HEK293 (cell line): ENCODE measurements around the gene OR1F1.

Experiments used
- GFI1B ChIP-seq: fragments of 450-650 bp; formaldehyde crosslinking; IDR thresholded peaks from 2 replicates; pipeline ENCODE4 v1.5.1; 2016; ENCODE audit warnings: missing biosample characterization, missing genetic modification characterization
- GLIS1 ChIP-seq: fragments of 450-650 bp; formaldehyde crosslinking; IDR thresholded peaks from 2 replicates; pipeline ENCODE4 v1.5.1; 2016; ENCODE audit warnings: missing biosample characterization, missing genetic modification characterization
- HOXA7 ChIP-seq: sonication (generic); formaldehyde crosslinking; IDR thresholded peaks from 2 replicates; pipeline ENCODE4 v1.8.1; 2022; ENCODE audit warnings: missing genetic modification reagents, borderline replicate concordance
- HOXC10 ChIP-seq: sonication (generic); formaldehyde crosslinking; IDR thresholded peaks from 2 replicates; pipeline ENCODE4 v1.8.1; 2023; ENCODE audit warnings: mild to moderate bottlenecking, missing genetic modification reagents
- KLF16 ChIP-seq: fragments of 450-650 bp; formaldehyde crosslinking; IDR thresholded peaks from 2 replicates; pipeline ENCODE4 v1.5.1; 2017; ENCODE audit warnings: missing biosample characterization, missing genetic modification characterization
- KLF9 ChIP-seq: fragments of 450-650 bp; formaldehyde crosslinking; IDR thresholded peaks from 2 replicates; pipeline ENCODE4 v1.5.1; 2016; ENCODE audit warnings: missing biosample characterization, missing genetic modification characterization, low read depth
- MZF1 ChIP-seq: fragments of 450-650 bp; formaldehyde crosslinking; IDR thresholded peaks from 2 replicates; pipeline ENCODE4 v1.5.1; 2017; ENCODE audit warnings: missing biosample characterization, missing genetic modification characterization, borderline replicate concordance
- OVOL3 ChIP-seq: fragments of 450-650 bp; formaldehyde crosslinking; IDR thresholded peaks from 2 replicates; pipeline ENCODE4 v1.5.1; 2016; ENCODE audit warnings: missing biosample characterization, missing genetic modification characterization
- RBAK ChIP-seq: fragments of 450-650 bp; formaldehyde crosslinking; IDR thresholded peaks from 2 replicates; pipeline ENCODE4 v1.5.1; 2016; ENCODE audit warnings: missing biosample characterization, missing genetic modification characterization
- SCRT1 ChIP-seq: fragments of 450-650 bp; formaldehyde crosslinking; IDR thresholded peaks from 2 replicates; pipeline ENCODE4 v1.5.1; 2016; ENCODE audit warnings: missing biosample characterization, missing genetic modification characterization, borderline replicate concordance
- SETDB1 ChIP-seq: IDR thresholded peaks from one replicate; pipeline ENCODE4 v1.6.1; 2017; ENCODE audit warnings: mild to moderate bottlenecking, low read length, moderate library complexity, mixed read lengths; ENCODE audit not compliant: insufficient read length
- SP7 ChIP-seq: fragments of 450-650 bp; formaldehyde crosslinking; IDR thresholded peaks from 2 replicates; pipeline ENCODE4 v1.5.1; 2016; ENCODE audit warnings: missing biosample characterization, missing genetic modification characterization
- ZBTB17 ChIP-seq: fragments of 450-650 bp; formaldehyde crosslinking; IDR thresholded peaks from 2 replicates; pipeline ENCODE4 v1.5.1; 2016; ENCODE audit warnings: missing biosample characterization, missing genetic modification characterization
- ZFHX2 ChIP-seq: fragments of 450-650 bp; formaldehyde crosslinking; conservative IDR thresholded peaks from 2 replicates; pipeline ENCODE4 v1.5.1; 2016; ENCODE audit warnings: missing biosample characterization, missing genetic modification characterization
- ZIC2 ChIP-seq: fragments of 450-650 bp; formaldehyde crosslinking; IDR thresholded peaks from 2 replicates; pipeline ENCODE4 v1.5.1; 2016; ENCODE audit warnings: missing biosample characterization, missing genetic modification characterization
- ZNF121 ChIP-seq: fragments of 450-650 bp; formaldehyde crosslinking; IDR thresholded peaks from 2 replicates; pipeline ENCODE4 v1.5.1; 2016; ENCODE audit warnings: missing biosample characterization, missing genetic modification characterization
- ZNF175 ChIP-seq: fragments of 450-650 bp; formaldehyde crosslinking; IDR thresholded peaks from 2 replicates; pipeline ENCODE4 v1.5.1; 2016; ENCODE audit warnings: missing biosample characterization, missing genetic modification characterization
- ZNF202 ChIP-seq: fragments of 450-650 bp; formaldehyde crosslinking; IDR thresholded peaks from 2 replicates; pipeline ENCODE4 v1.5.1; 2016; ENCODE audit warnings: missing biosample characterization, missing genetic modification characterization, borderline replicate concordance
- ZNF211 ChIP-seq: fragments of 450-650 bp; formaldehyde crosslinking; IDR thresholded peaks from 2 replicates; pipeline ENCODE4 v1.5.1; 2016; ENCODE audit warnings: low read depth, missing biosample characterization, missing genetic modification characterization
- ZNF223 ChIP-seq: fragments of 450-650 bp; formaldehyde crosslinking; IDR thresholded peaks from 2 replicates; pipeline ENCODE4 v1.5.1; 2016; ENCODE audit warnings: missing biosample characterization, missing genetic modification characterization
- ZNF239 ChIP-seq: fragments of 450-650 bp; formaldehyde crosslinking; IDR thresholded peaks from 2 replicates; pipeline ENCODE4 v1.5.1; 2016; ENCODE audit warnings: missing biosample characterization, missing genetic modification characterization
- ZNF266 ChIP-seq: fragments of 450-650 bp; formaldehyde crosslinking; IDR thresholded peaks from 2 replicates; pipeline ENCODE4 v1.5.1; 2016; ENCODE audit warnings: missing biosample characterization, missing genetic modification characterization, low read depth
- ZNF37A ChIP-seq: fragments of 450-650 bp; IDR thresholded peaks from 2 replicates; pipeline ENCODE4 v1.5.1; 2018; ENCODE audit warnings: missing biosample characterization, missing genetic modification characterization
- ZNF391 ChIP-seq: fragments of 450-650 bp; formaldehyde crosslinking; IDR thresholded peaks from 2 replicates; pipeline ENCODE4 v1.5.1; 2016; ENCODE audit warnings: low read depth, missing biosample characterization, missing genetic modification characterization, borderline replicate concordance
- ZNF501 ChIP-seq: fragments of 450-650 bp; formaldehyde crosslinking; IDR thresholded peaks from 2 replicates; pipeline ENCODE4 v1.5.1; 2016; ENCODE audit warnings: missing biosample characterization, missing genetic modification characterization
- ZNF529 ChIP-seq: fragments of 450-650 bp; formaldehyde crosslinking; IDR thresholded peaks from 2 replicates; pipeline ENCODE4 v1.5.1; 2017; ENCODE audit warnings: missing genetic modification characterization, missing biosample characterization; ENCODE audit not compliant: insufficient replicate concordance
- ZNF544 ChIP-seq: fragments of 450-650 bp; formaldehyde crosslinking; IDR thresholded peaks from 2 replicates; pipeline ENCODE4 v1.5.0; 2017; ENCODE audit warnings: missing biosample characterization, missing genetic modification characterization
- ZNF548 ChIP-seq: fragments of 450-650 bp; formaldehyde crosslinking; IDR thresholded peaks from 2 replicates; pipeline ENCODE4 v1.5.1; 2016; ENCODE audit warnings: missing biosample characterization, missing genetic modification characterization
- ZNF585B ChIP-seq: fragments of 450-650 bp; formaldehyde crosslinking; IDR thresholded peaks from 2 replicates; pipeline ENCODE4 v1.5.1; 2016; ENCODE audit warnings: missing biosample characterization, missing genetic modification characterization
- ZNF596 ChIP-seq: fragments of 450-650 bp; IDR thresholded peaks from 2 replicates; pipeline ENCODE4 v1.5.0; 2018; ENCODE audit warnings: missing biosample characterization, mild to moderate bottlenecking, missing genetic modification characterization, moderate library complexity
- ZNF600 ChIP-seq: fragments of 450-650 bp; formaldehyde crosslinking; IDR thresholded peaks from 2 replicates; pipeline ENCODE4 v1.5.1; 2016; ENCODE audit warnings: missing biosample characterization, missing genetic modification characterization
- ZNF701 ChIP-seq: fragments of 450-650 bp; formaldehyde crosslinking; IDR thresholded peaks from 2 replicates; pipeline ENCODE4 v1.5.1; 2016; ENCODE audit warnings: missing biosample characterization, missing genetic modification characterization
- ZSCAN23 ChIP-seq: fragments of 450-650 bp; formaldehyde crosslinking; IDR thresholded peaks from 2 replicates; pipeline ENCODE4 v1.5.1; 2016; ENCODE audit warnings: missing biosample characterization, missing genetic modification characterization
- TF ChIP-seq, protein P1 (sequence below): fragments of 450-650 bp; formaldehyde crosslinking; IDR thresholded peaks from 2 replicates; pipeline ENCODE4 v1.5.1; 2016; ENCODE audit warnings: missing biosample characterization, missing genetic modification characterization
- TF ChIP-seq, protein P2 (sequence below): fragments of 450-650 bp; formaldehyde crosslinking; IDR thresholded peaks from 2 replicates; pipeline ENCODE4 v1.5.1; 2016; ENCODE audit warnings: missing biosample characterization, missing genetic modification characterization, low read depth
- TF ChIP-seq, protein P3 (sequence below): fragments of 450-650 bp; formaldehyde crosslinking; IDR thresholded peaks from 2 replicates; pipeline ENCODE4 v1.5.1; 2016; ENCODE audit warnings: missing biosample characterization, missing genetic modification characterization

Gene OR1F1

GRCh38 chr16:3158510-3159314, 29.3 kb upstream of the OR1F1 start (continued):
- TF ChIP-seq ZIC2 (tag by site-specific recombination) (peak; percentile 47; the same call in 1 of the 2 replicates), KLF9 (tag by site-specific recombination) (peak; percentile 85), ZSCAN23 (tag by site-specific recombination) (peak; percentile 95; the same call in 1 of the 2 replicates), ZNF600 (tag by site-specific recombination) (peak; percentile 78), HOXA7 (CRISPR knock-in tag) (no peak), ZNF596 (tag by site-specific recombination) (no peak), ZNF544 (no peak), ZNF121 (tag by site-specific recombination) (no peak), GFI1B (0 out of 2 replicates have a peak, but pooled peaks have one; percentile 29), ZNF37A (tag by site-specific recombination) (no peak), ZNF701 (tag by site-specific recombination) (no peak), HOXC10 (no peak), GLIS1 (peak; percentile 55), ZNF239 (tag by site-specific recombination) (no peak), ZBTB17 (tag by site-specific recombination) (peak; percentile 94), ZFHX2 (tag by site-specific recombination) (peak; percentile 70), ZNF501 (tag by site-specific recombination) (peak; percentile 57; the same call in 1 of the 2 replicates), MZF1 (tag by site-specific recombination) (0 out of 2 replicates have a peak, but pooled peaks have one; percentile 16), SETDB1 (no peak), ZNF548 (tag by site-specific recombination) (no peak; the same call in 1 of the 2 replicates), SCRT1 (no peak), KLF16 (peak; percentile 76), ZNF529 (tag by site-specific recombination) (no peak), RBAK (tag by site-specific recombination) (no peak), ZNF391 (tag by site-specific recombination) (peak; percentile 92), OVOL3 (no peak), SP7 (tag by site-specific recombination) (peak; percentile 91), ZNF175 (tag by site-specific recombination) (no peak), ZNF585B (no peak), ZNF266 (tag by site-specific recombination) (no peak), ZNF211 (tag by site-specific recombination) (no peak), ZNF223 (tag by site-specific recombination) (no peak), ZNF202 (tag by site-specific recombination) (no peak)
- TF ChIP-seq, protein P1, sequence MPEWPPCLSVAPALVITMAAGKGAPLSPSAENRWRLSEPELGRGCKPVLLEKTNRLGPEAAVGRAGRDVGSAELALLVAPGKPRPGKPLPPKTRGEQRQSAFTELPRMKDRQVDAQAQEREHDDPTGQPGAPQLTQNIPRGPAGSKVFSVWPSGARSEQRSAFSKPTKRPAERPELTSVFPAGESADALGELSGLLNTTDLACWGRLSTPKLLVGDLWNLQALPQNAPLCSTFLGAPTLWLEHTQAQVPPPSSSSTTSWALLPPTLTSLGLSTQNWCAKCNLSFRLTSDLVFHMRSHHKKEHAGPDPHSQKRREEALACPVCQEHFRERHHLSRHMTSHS, result no peak
- TF ChIP-seq, protein P2, sequence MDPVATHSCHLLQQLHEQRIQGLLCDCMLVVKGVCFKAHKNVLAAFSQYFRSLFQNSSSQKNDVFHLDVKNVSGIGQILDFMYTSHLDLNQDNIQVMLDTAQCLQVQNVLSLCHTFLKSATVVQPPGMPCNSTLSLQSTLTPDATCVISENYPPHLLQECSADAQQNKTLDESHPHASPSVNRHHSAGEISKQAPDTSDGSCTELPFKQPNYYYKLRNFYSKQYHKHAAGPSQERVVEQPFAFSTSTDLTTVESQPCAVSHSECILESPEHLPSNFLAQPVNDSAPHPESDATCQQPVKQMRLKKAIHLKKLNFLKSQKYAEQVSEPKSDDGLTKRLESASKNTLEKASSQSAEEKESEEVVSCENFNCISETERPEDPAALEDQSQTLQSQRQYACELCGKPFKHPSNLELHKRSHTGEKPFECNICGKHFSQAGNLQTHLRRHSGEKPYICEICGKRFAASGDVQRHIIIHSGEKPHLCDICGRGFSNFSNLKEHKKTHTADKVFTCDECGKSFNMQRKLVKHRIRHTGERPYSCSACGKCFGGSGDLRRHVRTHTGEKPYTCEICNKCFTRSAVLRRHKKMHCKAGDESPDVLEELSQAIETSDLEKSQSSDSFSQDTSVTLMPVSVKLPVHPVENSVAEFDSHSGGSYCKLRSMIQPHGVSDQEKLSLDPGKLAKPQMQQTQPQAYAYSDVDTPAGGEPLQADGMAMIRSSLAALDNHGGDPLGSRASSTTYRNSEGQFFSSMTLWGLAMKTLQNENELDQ (tag by site-specific recombination), result no peak
- TF ChIP-seq, protein P3, sequence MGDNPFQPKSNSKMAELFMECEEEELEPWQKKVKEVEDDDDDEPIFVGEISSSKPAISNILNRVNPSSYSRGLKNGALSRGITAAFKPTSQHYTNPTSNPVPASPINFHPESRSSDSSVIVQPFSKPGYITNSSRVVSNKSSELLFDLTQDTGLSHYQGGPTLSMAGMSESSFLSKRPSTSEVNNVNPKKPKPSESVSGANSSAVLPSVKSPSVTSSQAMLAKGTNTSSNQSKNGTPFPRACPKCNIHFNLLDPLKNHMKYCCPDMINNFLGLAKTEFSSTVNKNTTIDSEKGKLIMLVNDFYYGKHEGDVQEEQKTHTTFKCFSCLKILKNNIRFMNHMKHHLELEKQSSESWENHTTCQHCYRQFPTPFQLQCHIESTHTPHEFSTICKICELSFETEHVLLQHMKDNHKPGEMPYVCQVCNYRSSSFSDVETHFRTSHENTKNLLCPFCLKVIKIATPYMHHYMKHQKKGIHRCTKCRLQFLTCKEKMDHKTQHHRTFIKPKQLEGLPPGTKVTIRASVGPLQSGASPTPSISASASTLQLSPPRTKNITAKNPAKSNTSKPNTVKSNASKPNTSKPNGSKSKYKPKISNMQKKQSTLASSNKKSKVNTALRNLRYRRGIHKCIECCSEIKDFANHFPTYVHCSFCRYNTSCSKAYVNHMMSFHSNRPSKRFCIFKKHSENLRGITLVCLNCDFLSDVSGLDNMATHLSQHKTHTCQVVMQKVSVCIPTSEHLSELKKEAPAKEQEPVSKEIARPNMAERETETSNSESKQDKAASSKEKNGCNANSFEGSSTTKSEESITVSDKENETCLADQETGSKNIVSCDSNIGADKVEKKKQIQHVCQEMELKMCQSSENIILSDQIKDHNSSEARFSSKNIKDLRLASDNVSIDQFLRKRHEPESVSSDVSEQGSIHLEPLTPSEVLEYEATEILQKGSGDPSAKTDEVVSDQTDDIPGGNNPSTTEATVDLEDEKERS (tag by site-specific recombination), result no peak
